Right hindlimb (tissue), 1 donor: ENCODE measurements around the gene YOD1.

Experiments used
- DNase-seq: peaks from one replicate; pipeline ENCODE4 v3.0.0-alpha.2; 2018

YOD1 gene

DNA sequence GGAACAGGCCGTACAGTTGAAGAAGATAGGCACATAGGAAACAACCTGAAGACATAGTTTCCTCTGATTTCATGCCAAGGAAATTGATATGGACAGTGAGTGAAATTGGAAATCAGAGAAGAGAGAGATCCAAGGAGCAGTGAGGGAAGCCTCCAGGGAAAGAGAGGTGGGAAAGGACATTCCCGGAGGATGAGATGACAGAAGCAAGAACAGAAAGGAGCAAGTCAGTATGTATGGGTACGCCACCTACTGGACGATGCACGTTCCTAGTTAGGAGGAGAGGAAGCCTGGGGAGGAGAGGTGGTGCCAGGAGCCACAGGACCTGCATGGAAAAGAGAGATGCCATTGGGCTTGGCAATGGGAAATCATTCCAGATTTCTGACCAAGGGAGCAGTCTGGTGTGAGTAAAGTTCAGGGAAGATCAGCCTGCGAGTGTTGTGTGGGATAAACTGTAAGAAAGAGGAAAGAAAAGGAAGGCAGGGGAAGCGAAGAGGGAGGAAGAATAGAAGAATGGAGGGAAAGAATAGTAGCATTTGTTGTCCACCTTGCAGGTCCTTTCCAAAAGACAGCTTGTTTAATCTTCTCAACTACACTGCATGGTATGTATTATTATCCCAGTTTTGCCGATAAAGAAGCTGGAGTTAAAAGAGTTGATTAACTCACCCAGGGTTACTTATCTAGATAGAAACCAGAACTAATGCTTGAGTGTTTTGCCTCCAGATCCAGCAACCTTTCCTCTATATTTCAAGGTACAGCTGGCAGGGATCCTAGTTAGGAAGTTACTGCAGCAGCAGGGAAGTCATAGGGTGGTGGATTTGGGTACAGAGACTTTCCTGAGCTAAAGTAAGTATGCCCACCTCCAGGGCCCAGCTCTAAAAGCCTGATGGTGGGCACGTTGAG, 45.8 kb downstream of the YOD1 start:
- no peak for DNase-seq

DNA sequence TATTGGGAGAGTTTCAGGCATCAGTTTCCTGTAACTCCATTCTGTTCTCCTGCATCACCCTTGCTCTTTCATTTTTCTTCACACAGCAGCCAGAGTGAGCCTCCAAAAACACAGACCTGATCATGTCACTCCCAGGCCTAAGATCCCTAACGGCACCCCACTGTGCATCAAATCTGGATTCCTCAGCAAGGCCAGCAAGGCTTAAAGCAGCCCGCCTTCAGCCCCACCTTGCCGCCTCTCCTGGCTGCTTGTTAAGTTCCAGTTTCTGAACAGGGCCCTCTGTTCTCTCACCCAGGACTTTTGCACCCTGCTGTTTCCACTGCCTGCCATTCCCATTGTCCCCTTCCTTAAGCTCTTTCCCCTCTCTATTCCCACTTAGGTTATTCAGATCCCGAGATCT, 47.8 kb downstream of the YOD1 start:
- no peak for DNase-seq

DNA sequence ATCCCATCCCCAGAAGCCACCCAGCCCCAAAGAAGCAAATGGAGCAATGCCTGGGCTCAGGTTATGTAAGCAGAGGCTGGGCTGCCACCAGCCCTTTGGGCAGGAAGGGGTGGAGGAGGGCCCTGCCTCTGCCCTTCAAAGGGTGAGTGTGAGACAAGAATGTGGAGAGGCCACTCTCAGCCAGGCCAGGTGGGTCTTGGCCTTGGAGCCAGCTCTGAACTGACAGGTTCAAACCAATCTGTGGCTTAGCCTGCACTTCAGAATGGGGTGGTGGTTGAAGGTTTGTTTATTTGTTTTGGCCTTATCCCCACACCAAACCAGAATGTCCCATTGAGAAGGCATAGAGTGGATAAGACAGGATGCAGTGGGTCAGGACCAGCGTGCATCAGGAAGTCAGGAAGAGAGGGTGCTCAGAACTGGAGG, 48.3 kb downstream of the YOD1 start:
- no peak for DNase-seq

DNA sequence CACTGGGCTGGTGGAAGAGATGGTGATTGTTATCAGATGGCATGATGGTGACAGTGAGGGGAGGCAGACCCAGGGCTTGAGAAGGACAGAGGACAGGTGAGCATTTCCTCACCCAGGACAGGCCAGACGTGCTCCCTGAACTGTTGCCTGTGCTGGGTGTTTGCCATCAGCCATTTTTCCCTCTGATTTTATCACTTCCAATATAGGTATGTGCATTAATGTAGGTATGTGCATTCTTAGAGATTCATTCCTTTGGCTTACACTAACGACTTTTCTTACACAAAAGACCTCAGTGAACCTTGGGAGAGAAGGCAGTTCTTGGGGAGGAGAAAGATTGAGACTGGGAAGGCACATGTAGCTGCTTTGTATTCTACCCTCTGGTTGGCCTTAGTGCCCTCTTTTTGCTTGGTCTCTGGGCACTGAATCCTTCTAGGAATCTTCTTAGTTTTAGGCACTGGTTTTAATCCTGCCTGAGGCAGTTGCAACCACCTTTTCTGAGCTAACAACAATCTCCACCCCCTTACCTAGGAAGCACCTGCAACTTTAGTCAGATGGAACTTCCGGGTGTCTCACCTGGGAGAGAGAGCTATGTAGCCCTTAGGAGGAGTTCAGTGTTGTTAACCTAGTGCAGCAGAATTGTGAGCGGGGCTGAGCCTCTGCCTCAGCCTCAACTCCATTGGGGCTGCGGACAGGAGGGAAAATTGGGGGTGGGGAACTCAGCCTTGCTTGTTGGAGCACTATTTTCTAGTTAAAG, 49.3 kb downstream of the YOD1 start:
- no peak for DNase-seq

DNA sequence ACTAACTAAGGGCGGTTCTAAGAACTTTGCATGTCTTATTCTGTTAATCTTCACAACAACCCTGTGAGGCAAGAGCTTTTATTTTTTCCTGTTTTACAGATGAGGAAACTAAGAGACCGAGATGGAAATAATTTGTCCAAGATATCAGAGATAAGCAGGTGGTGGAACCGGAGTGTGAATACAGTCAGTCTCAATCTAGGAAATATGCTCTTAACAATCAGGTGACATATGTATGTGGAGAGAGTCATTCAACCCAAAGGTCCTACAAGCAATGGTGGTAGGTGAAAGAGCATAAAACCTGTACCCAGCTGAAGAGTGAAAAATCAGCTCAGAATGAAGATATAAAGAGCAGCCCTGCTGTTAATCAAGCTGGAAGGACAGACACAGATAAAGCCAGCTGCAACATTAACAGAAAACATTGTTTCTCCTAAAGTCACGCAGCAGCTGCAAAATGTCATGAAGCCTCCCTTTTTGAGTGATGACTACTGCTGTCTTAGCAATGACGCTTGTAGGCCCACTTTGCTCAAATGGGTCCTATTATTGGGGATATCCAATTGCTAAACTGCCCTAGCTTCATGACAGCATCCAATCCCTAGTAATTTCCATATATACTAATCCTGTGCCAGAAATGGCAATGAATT, 50.2 kb downstream of the YOD1 start:
- no peak for DNase-seq

DNA sequence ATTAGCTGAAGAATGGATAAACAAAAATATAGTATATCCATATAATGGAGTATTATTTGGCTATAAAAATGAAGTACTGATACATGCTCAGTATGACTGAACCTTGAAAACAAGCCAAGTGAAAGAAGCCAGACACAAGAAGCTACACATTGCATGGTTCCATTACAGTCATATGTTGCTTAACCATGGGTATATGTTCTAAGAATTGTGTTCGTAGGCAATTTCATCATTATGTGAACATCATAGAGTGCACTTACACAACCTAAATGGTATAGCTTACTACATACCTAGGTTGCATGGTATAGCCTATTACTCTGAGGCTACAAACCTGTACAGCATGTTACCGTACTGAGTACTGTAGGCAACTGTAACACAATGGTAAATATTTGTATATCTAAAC, 52.2 kb downstream of the YOD1 start:
- no peak for DNase-seq
